ENCODE data around the gene ATXN2L. TPM values are rescaled to one million over a fixed set of nuclear protein-coding genes. Genes with fewer than 3 reads are reported as not detected.
A peak's percentile ranks its signal among the peaks of the same experiment; 100 is the strongest.

The ATXN2L gene
- total RNA-seq, 1 donor: 62.6 TPM

DNA sequence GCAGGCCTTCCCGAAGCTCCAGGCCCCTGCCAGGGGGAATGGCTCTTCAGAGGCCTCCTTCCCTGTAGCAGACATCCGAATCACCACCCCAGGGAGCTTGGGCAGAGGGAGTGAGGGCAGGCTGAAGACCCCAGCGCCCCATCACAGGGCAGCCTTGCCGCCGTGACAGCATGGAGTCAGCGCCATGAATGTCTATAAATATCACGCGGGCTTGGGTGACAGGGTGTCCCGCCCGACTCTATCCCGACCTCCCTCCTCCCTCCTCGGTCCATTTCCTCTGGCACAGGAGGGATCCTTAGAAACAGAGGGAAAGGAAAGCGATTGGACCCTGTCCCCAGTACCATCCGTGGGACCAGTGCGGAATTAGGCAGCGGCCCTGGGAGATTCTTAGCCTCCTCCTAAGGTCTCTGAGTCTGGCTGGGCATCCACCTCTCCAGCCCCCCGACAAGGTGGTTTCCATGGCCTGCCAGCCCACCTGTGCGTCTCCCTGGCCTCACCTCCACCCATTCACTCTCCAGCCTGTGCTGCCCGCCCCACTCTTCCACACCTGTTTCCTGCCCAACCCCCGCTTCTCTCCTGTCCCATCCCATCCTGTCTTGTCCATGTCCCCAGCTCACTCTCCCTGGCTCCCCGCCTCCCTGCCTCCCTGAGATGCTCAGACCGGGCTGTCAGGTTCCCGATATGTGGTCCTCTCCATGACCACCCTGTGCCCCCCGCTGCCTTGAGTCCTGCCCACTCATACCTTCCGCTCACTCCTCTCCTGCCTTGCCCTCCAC is 60.6 kb downstream of the ATXN2L start:
- TF ChIP-seq CTCF (IDR thresholded peaks at IDR 0.05; ENCODE audit: extremely low read depth, low read depth, low read length): no peak
- no peak overlapping the region for H3K4me3 ChIP-seq (ENCODE audit: insufficient read depth, low read length)
- H3K79me2 ChIP-seq (ENCODE audit: insufficient read depth, low read length): no peaks in the 10 kb centered on the region
- peaks cover 14% of the 10 kb centered on the region for H3K4me1 ChIP-seq (ENCODE audit: insufficient read depth, low read length)
- H3K27me3 ChIP-seq (ENCODE audit: insufficient read depth, low read length): no peaks in the 10 kb centered on the region
- DNase-seq (ENCODE audit: insufficient read length, low spot score, missing footprints): peak; percentile 55
- no peaks in the 10 kb centered on the region for H3K36me3 ChIP-seq (ENCODE audit: insufficient read depth, low read length)
- no peak overlapping the region for H2AFZ ChIP-seq (ENCODE audit: low read length)
- H4K20me1 ChIP-seq (ENCODE audit: insufficient read depth, low read length): no peaks in the 10 kb centered on the region
- H3K27ac ChIP-seq (ENCODE audit: low read depth, low read length): no peak overlapping the region
- no peak overlapping the region for H3K4me2 ChIP-seq (ENCODE audit: insufficient read depth, low read length)
- H3K9me3 ChIP-seq (ENCODE audit: low read depth, low read length): no peaks in the 10 kb centered on the region

DNA sequence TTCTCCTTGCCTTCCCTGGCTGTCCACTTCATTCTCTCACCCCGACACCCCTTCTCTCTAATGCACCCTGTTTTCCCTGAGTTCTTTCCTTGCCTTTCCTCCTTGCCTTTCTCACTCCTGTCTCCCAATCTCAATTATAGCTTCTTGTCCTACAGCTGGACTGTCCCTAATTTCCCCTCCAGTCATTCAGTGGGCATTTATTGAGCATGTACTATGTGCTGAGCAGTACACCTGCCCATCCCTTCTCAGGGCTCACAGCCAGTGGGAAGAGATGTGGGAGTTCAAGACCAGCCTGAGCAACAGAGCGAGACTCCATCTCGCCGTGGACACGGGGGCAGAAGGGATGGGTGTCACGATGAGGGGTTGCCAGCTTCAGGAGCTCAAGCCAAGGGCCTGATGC is 61.2 kb downstream of the ATXN2L start:
- no peak overlapping the region for H3K4me2 ChIP-seq (ENCODE audit: insufficient read depth, low read length)
- peak; percentile 37 for DNase-seq (ENCODE audit: insufficient read length, low spot score, missing footprints)
- H3K4me1 ChIP-seq (ENCODE audit: insufficient read depth, low read length): peaks cover 14% of the 10 kb centered on the region
- no peak overlapping the region for H3K27ac ChIP-seq (ENCODE audit: low read depth, low read length)
- no peaks in the 10 kb centered on the region for H3K9me3 ChIP-seq (ENCODE audit: low read depth, low read length)
- no peaks in the 10 kb centered on the region for H3K79me2 ChIP-seq (ENCODE audit: insufficient read depth, low read length)
- no peak overlapping the region for H3K4me3 ChIP-seq (ENCODE audit: insufficient read depth, low read length)
- no peaks in the 10 kb centered on the region for H4K20me1 ChIP-seq (ENCODE audit: insufficient read depth, low read length)
- TF ChIP-seq CTCF (IDR thresholded peaks at IDR 0.05; ENCODE audit: extremely low read depth, low read depth, low read length): no peak
- H3K36me3 ChIP-seq (ENCODE audit: insufficient read depth, low read length): no peaks in the 10 kb centered on the region
- no peak overlapping the region for H2AFZ ChIP-seq (ENCODE audit: low read length)
- no peaks in the 10 kb centered on the region for H3K27me3 ChIP-seq (ENCODE audit: insufficient read depth, low read length)

Small RNA genes within 50 kb of the gene (small RNA-seq; reads per million reads assigned to genes)
- not detected for gene RF00416

Other genes starting within 250 kb of the ATXN2L start
- not detected in 2 replicates for gene SULT1A2, start 225.9 kb upstream of the ATXN2L start, total RNA-seq
- 1.8 and 2.9 TPM in 2 replicates for gene SULT1A1, start 213.0 kb upstream of the ATXN2L start, total RNA-seq
- not detected in 2 replicates for gene NPIPB8, start 184.9 kb upstream of the ATXN2L start, total RNA-seq
- gene EIF3C, start 111.5 kb upstream of the ATXN2L start, total RNA-seq: 104 and 138 TPM in 2 replicates
- gene NPIPB9, start 71.2 kb upstream of the ATXN2L start, total RNA-seq: 1.8 and 2.7 TPM in 2 replicates
- 89.9 and 101 TPM in 2 replicates for gene TUFM, start 23.3 kb downstream of the ATXN2L start, total RNA-seq
- gene SH2B1, start 40.8 kb downstream of the ATXN2L start, total RNA-seq: 14.8 and 17.1 TPM in 2 replicates
- gene ATP2A1, start 55.5 kb downstream of the ATXN2L start, total RNA-seq: 0.29 and 0.36 TPM in 2 replicates
- 27.4 and 31.5 TPM in 2 replicates for gene RABEP2, start 102.2 kb downstream of the ATXN2L start, total RNA-seq
- not detected in 2 replicates for gene CD19, start 109.0 kb downstream of the ATXN2L start, total RNA-seq
- gene NFATC2IP, start 127.9 kb downstream of the ATXN2L start, total RNA-seq: 18.1 and 20.0 TPM in 2 replicates
- 50.7 and 51.9 TPM in 2 replicates for gene SPNS1, start 151.8 kb downstream of the ATXN2L start, total RNA-seq
- 1.2 and 1.4 TPM in 2 replicates for gene LAT, start 162.1 kb downstream of the ATXN2L start, total RNA-seq